CD14-positive monocyte (primary cell): ENCODE data around the gene CLCN2. TPM values are rescaled to one million over a fixed set of nuclear protein-coding genes. Genes with fewer than 3 reads are reported as not detected.

Source experiments
- DNase-seq, 3 donors: peaks; one replicate each; pipeline ENCODE4 v3.0.0-alpha.2; 2011 to 2022
- H2AFZ ChIP-seq: 2 replicates; pipeline ENCODE4 v1.6.0; 2012; ENCODE audit warnings: mild to moderate bottlenecking, low read depth, low read length, inconsistent platforms; ENCODE audit not compliant: insufficient read depth, poor library complexity, severe bottlenecking
- H3K27ac ChIP-seq, 2 donors: 1 replicate in 1 of 2; 2 replicates in 1 of 2; pipeline ENCODE4 v1.5.1; 2012 to 2013; ENCODE audit warnings: low read length in 2 of 2, control low read depth in 1 of 2, inconsistent platforms in 1 of 2, low read depth in 1 of 2, mild to moderate bottlenecking in 1 of 2
- H3K27me3 ChIP-seq, 2 donors: one replicate each; pipeline versions ENCODE4 v1.6.0 to v1.6.1; 2011 to 2013; ENCODE audit warnings: low read length in 2 of 2; ENCODE audit not compliant: control insufficient read depth in 2 of 2, insufficient read depth in 2 of 2
- H3K36me3 ChIP-seq, 2 donors: replicated peaks in 1 of 2; 1 replicate in 1 of 2; 2 replicates in 1 of 2; pipeline versions ENCODE4 v1.5.1 to v1.6.1; 2012 to 2013; ENCODE audit warnings: low read length in 2 of 2, control low read depth in 1 of 2, inconsistent platforms in 1 of 2, mild to moderate bottlenecking in 1 of 2; ENCODE audit not compliant: insufficient read depth in 2 of 2, control insufficient read depth in 1 of 2
- H3K4me1 ChIP-seq, 2 donors: 1 replicate in 1 of 2; 2 replicates in 1 of 2; pipeline versions ENCODE4 v1.5.1 to v1.6.1; 2012 to 2013; ENCODE audit warnings: low read length in 2 of 2, control low read depth in 1 of 2, inconsistent platforms in 1 of 2, mild to moderate bottlenecking in 1 of 2, moderate library complexity in 1 of 2; ENCODE audit not compliant: insufficient read depth in 2 of 2, control insufficient read depth in 1 of 2
- H3K4me2 ChIP-seq: replicated peaks from 2 replicates; pipeline ENCODE3; 2012; ENCODE audit warnings: low read length, moderate library complexity, mild to moderate bottlenecking; ENCODE audit not compliant: poor library complexity, severe bottlenecking; ENCODE audit errors: extremely low read depth
- H3K4me3 ChIP-seq, 3 experiments: fragments of 200-600 bp in 1 of 3; sonication (generic) in 1 of 3; replicated peaks in 1 of 3; 1 replicate in 2 of 3; 2 replicates in 1 of 3; pipeline ENCODE4 v1.5.1; 2011 to 2013; ENCODE audit warnings: low read length in 3 of 3, mild to moderate bottlenecking in 3 of 3, control low read depth in 2 of 3, low read depth in 2 of 3, inconsistent platforms in 1 of 3, moderate library complexity in 1 of 3
- H3K79me2 ChIP-seq: 2 replicates; pipeline ENCODE4 v1.6.0; 2012; ENCODE audit warnings: mild to moderate bottlenecking, control low read depth, inconsistent platforms, low read length, moderate library complexity; ENCODE audit not compliant: insufficient read depth
- H3K9ac ChIP-seq: 2 replicates; pipeline ENCODE4 v1.6.0; 2017; ENCODE audit warnings: low read length, mild to moderate bottlenecking; ENCODE audit not compliant: insufficient read depth, poor library complexity, severe bottlenecking
- H3K9me3 ChIP-seq, 2 donors: replicated peaks in 1 of 2; 1 replicate in 1 of 2; 2 replicates in 1 of 2; pipeline versions ENCODE4 v1.5.1 to v1.6.1; 2012 to 2013; ENCODE audit warnings: low read length in 2 of 2, control low read depth in 1 of 2; ENCODE audit not compliant: control insufficient read depth in 1 of 2, insufficient read depth in 1 of 2
- H4K20me1 ChIP-seq: 2 replicates; pipeline ENCODE4 v1.6.0; 2012; ENCODE audit warnings: mild to moderate bottlenecking, low read length, control low read depth, moderate library complexity; ENCODE audit not compliant: insufficient read depth
- H3K27ac Mint-ChIP-seq, 7 donors: one replicate each; pipeline ENCODE4 v1.8.0; 2020; ENCODE audit warnings: mild to moderate bottlenecking in 7 of 7, mixed read lengths in 7 of 7, moderate library complexity in 6 of 7, inconsistent platforms in 2 of 7
- H3K27me3 Mint-ChIP-seq, 3 donors: one replicate each; pipeline ENCODE4 v1.8.0; 2021 to 2022; ENCODE audit warnings: low read depth in 3 of 3, mild to moderate bottlenecking in 3 of 3, mixed read lengths in 3 of 3, moderate library complexity in 3 of 3, inconsistent platforms in 1 of 3
- H3K36me3 Mint-ChIP-seq, 2 donors: one replicate each; pipeline ENCODE4 v1.8.0; 2020; ENCODE audit warnings: mixed read lengths in 2 of 2, inconsistent platforms in 1 of 2, mild to moderate bottlenecking in 1 of 2
- H3K4me1 Mint-ChIP-seq: one replicate; pipeline ENCODE4 v1.8.0; 2020; ENCODE audit warnings: mild to moderate bottlenecking, mixed read lengths
- H3K4me3 Mint-ChIP-seq, 2 donors: one replicate each; pipeline ENCODE4 v1.8.0; 2020; ENCODE audit warnings: mild to moderate bottlenecking in 2 of 2, mixed read lengths in 2 of 2, moderate library complexity in 1 of 2
- H3K9me3 Mint-ChIP-seq, 7 donors: one replicate each; pipeline ENCODE4 v1.8.0; 2020 to 2022; ENCODE audit warnings: mixed read lengths in 7 of 7, mild to moderate bottlenecking in 6 of 7, moderate library complexity in 6 of 7, inconsistent platforms in 2 of 7
- WGBS: methylation state at CpG from one replicate; pipeline ENCODE4 v1.1.5; 2013; ENCODE audit warnings: missing lambda C conversion rate; ENCODE audit not compliant: insufficient coverage; 5-methylcytosine and 5-hydroxymethylcytosine counted together
- intact Hi-C, 2 donors: fragments of 100-400 bp; cut with micrococcal nuclease; formaldehyde crosslinking; loops; one replicate each; pipeline versions ENCODE4 v1.15.0 to v1.15.1; 2023
- polyA plus RNA-seq, 3 donors: library from polyadenylated mRNA; depleted of rRNA in 1 of 3; unstranded in 2 of 3; stranded (reverse) in 1 of 3; fragments of 300-500 nt in 2 of 3; fragments of >200 nt in 1 of 3; fragmentation: Illumina TruSeq in 2 of 3; gene quantifications; 1 replicate in 2 of 3; 2 replicates in 1 of 3; pipeline ENCODE4 v1.2.3, GENCODE V29; 2012 to 2021
- TF ChIP-seq, protein P1 (sequence below): fragments of 200-600 bp; IDR thresholded peaks from one replicate; pipeline ENCODE4 v1.8.0; 2022; ENCODE audit warnings: antibody characterized with exemption, mild to moderate bottlenecking

Gene CLCN2
- polyA plus RNA-seq, 3 donors, result 0.16 to 2.7 TPM; not detected in 1

DNA sequence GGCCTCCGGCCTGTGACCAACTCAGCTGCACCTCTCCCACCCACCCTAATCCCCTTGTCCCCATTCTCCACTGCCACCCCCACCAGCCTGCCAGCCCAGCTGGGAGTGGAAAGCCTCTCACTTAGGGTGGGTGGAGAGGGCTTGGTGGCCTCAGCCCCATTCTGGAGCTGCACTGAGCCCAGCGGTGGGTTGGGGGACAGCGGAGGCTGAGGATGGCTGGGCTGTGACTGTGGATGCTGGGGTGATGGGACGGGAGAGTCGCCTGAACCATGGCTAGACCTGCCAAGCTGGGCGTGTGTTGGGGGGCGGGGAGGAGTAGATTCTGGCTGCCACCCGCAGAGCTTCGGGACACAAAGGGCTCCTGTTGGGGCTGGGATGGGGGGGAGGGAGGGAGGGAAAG, 1.8 kb downstream of the CLCN2 start:
- H3K36me3 ChIP-seq, result peaks cover 0 to under 1% of the 10 kb centered on the region in 2 donors
- H3K9me3 ChIP-seq, result no peaks in the 10 kb centered on the region
- intact Hi-C loops, result no loop called here
- peaks cover 13% of the 10 kb centered on the region for H3K79me2 ChIP-seq
- H3K4me2 ChIP-seq, result no peak overlapping the region
- Mint-ChIP-seq H3K4me3 (no peak overlapping the region), H3K4me1 (peaks cover 22% of the 10 kb centered on the region), H3K27ac (no peak overlapping the region), H3K36me3 (peaks cover 0 to 1% of the 10 kb centered on the region in 2 donors), H3K27me3 (peaks cover 14 to 15% (median 15%) of the 10 kb centered on the region in 3 donors), H3K9me3 (peaks cover 0 to 2% (median 0%) of the 10 kb centered on the region in 7 donors)
- DNase-seq, result no peak
- no peak overlapping the region for H3K4me3 ChIP-seq
- TF ChIP-seq, protein P1, sequence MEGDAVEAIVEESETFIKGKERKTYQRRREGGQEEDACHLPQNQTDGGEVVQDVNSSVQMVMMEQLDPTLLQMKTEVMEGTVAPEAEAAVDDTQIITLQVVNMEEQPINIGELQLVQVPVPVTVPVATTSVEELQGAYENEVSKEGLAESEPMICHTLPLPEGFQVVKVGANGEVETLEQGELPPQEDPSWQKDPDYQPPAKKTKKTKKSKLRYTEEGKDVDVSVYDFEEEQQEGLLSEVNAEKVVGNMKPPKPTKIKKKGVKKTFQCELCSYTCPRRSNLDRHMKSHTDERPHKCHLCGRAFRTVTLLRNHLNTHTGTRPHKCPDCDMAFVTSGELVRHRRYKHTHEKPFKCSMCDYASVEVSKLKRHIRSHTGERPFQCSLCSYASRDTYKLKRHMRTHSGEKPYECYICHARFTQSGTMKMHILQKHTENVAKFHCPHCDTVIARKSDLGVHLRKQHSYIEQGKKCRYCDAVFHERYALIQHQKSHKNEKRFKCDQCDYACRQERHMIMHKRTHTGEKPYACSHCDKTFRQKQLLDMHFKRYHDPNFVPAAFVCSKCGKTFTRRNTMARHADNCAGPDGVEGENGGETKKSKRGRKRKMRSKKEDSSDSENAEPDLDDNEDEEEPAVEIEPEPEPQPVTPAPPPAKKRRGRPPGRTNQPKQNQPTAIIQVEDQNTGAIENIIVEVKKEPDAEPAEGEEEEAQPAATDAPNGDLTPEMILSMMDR, result no peak
- no peaks in the 10 kb centered on the region for H4K20me1 ChIP-seq
- H3K27ac ChIP-seq, result no peak overlapping the region
- H3K4me1 ChIP-seq, result peaks cover 21 to 36% of the 10 kb centered on the region in 2 donors
- no peak overlapping the region for H2AFZ ChIP-seq
- WGBS, result 97% methylated on average over 5 of the region's 9 CpGs
- H3K9ac ChIP-seq, result no peak overlapping the region
- peaks cover 0 to 12% of the 10 kb centered on the region in 2 donors for H3K27me3 ChIP-seq

DNA sequence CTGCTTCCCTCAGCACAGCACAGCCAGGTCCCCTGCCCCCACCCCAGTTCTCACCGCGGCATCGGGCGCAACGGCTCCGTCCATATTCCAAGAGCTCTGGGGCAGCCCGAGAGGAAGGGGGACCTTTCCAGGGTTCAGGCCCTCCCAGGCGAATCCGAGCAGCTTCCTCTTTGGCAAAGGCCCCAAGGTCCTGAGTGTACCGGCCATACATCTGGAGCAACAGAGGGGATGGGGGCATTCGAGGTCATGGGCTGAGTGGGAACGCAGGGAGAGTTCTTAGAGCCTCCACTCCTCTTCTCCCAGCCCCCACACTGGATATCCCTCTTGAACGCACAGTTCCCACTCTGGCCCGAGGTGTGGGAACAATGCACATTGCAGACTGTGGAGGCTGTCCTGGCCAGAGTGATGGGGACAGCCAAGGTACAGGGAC, 2.5 kb downstream of the CLCN2 start:
- H4K20me1 ChIP-seq, result no peaks in the 10 kb centered on the region
- no peak overlapping the region for H3K4me3 ChIP-seq
- H3K9ac ChIP-seq, result no peak overlapping the region
- H3K79me2 ChIP-seq, result peaks cover 7% of the 10 kb centered on the region
- no peak overlapping the region for H3K4me2 ChIP-seq
- peaks cover 0 to 12% of the 10 kb centered on the region in 2 donors for H3K27me3 ChIP-seq
- H3K9me3 ChIP-seq, result no peaks in the 10 kb centered on the region
- H3K4me1 Mint-ChIP-seq, result peaks cover 15% of the 10 kb centered on the region
- WGBS, result 79% methylated on average over 5 of the region's 14 CpGs
- no peak for DNase-seq
- H3K4me3 Mint-ChIP-seq, result no peak overlapping the region
- peaks cover 0 to 2% (median 0%) of the 10 kb centered on the region in 7 donors for H3K9me3 Mint-ChIP-seq
- no peaks in the 10 kb centered on the region for H3K36me3 ChIP-seq
- TF ChIP-seq, protein P1, result no peak
- H3K27ac ChIP-seq, result no peak overlapping the region
- no peaks in the 10 kb centered on the region for H3K36me3 Mint-ChIP-seq
- intact Hi-C loops, result no loop called here
- no peak overlapping the region for H3K27ac Mint-ChIP-seq
- peaks cover 14 to 15% (median 15%) of the 10 kb centered on the region in 3 donors for H3K27me3 Mint-ChIP-seq
- H2AFZ ChIP-seq, result no peak overlapping the region
- peaks cover 19 to 29% of the 10 kb centered on the region in 2 donors for H3K4me1 ChIP-seq
